A549 (cell line): ENCODE data around the gene TMPRSS4. TPM values are rescaled to one million over a fixed set of nuclear protein-coding genes. Genes with fewer than 3 reads are reported as not detected.
A peak's percentile ranks its signal among the peaks of the same experiment; 100 is the strongest.

Source experiments
- ATAC-seq, 2 experiments: fragments of 200-7000 bp in 1 of 2; fragments of >200 bp in 1 of 2; cut with Nextera tagmentation in 1 of 2; cut with Tn5 transposase in 1 of 2; 3 replicates each; pipeline versions ENCODE4 v1.8.0 to v1.9.1; 2018 to 2020; ENCODE audit warnings: mild to moderate bottlenecking in 1 of 2, moderate library complexity in 1 of 2
- CTCF ChIA-PET: fragments of 300-600 bp; sonication (Branson Sonifier 250); formaldehyde crosslinking; extraction: SDS; loops from one replicate; lab custom pipeline; 2021; ENCODE audit warnings: antibody characterized with exemption, inconsistent platforms; lab: Yijun Ruan, JAX
- POLR2A ChIA-PET: fragments of 350-600 bp; formaldehyde crosslinking; extraction: SDS; loops from one replicate; lab custom pipeline; 2021; ENCODE audit warnings: antibody characterized with exemption, inconsistent platforms; lab: Yijun Ruan, JAX
- DNase-seq, 2 experiments: peaks; one replicate each; pipeline versions ENCODE4 v3.0.0 to v3.0.0-alpha.2; 2011 to 2016; ENCODE audit warnings: low read depth in 1 of 2, low spot score in 1 of 2
- FAIRE-seq: peaks from 2 replicates; lab custom pipeline; 2011; peaks lifted over from hg19 to GRCh38; lab: Jason Lieb, UNC
- H3K27ac ChIP-seq, 2 experiments: fragments of >200 bp; sonication (Bioruptor Twin); formaldehyde crosslinking; 3 replicates each; pipeline ENCODE4 v1.5.1; 2016 to 2017
- H3K4me1 ChIP-seq: fragments of >200 bp; sonication (Bioruptor Twin); formaldehyde crosslinking; 3 replicates; pipeline ENCODE4 v1.6.1; 2016
- H3K4me2 ChIP-seq: fragments of >200 bp; sonication (Bioruptor Twin); formaldehyde crosslinking; 3 replicates; pipeline ENCODE4 v1.6.1; 2016
- H3K4me3 ChIP-seq: fragments of >200 bp; sonication (Bioruptor Twin); formaldehyde crosslinking; 3 replicates; pipeline ENCODE4 v1.5.1; 2016
- H3K9me3 ChIP-seq: fragments of >200 bp; sonication (Bioruptor Twin); formaldehyde crosslinking; 3 replicates; pipeline ENCODE4 v1.6.1; 2016
- BHLHE40 ChIP-seq: IDR thresholded peaks from 2 replicates; pipeline ENCODE4 v1.6.1; 2012; ENCODE audit warnings: low read depth, low read length, inconsistent platforms
- CBX2 ChIP-seq: fragments of 200-600 bp; sonication (generic); IDR thresholded peaks from 2 replicates; pipeline ENCODE4 v1.6.1; 2016; ENCODE audit warnings: low read depth, mild to moderate bottlenecking, borderline replicate concordance
- CEBPB ChIP-seq, 2 experiments: fragments of >200 bp in 1 of 2; sonication (Bioruptor Twin) in 1 of 2; formaldehyde crosslinking in 1 of 2; IDR thresholded peaks; 2 replicates each; pipeline ENCODE4 v1.6.1; 2012 to 2016
- EP300 ChIP-seq, 2 experiments: fragments of >200 bp; sonication (Bioruptor Twin); formaldehyde crosslinking; IDR thresholded peaks; 2 replicates in 1 of 2; 3 replicates in 1 of 2; pipeline ENCODE4 v1.6.1; 2016 to 2017
- FOSB ChIP-seq: fragments of 250-450 bp; sonication (Bioruptor Pico); IDR thresholded peaks from 2 replicates; pipeline ENCODE4 v1.5.0; 2020; ENCODE audit warnings: mild to moderate bottlenecking, moderate library complexity
- JUNB ChIP-seq: fragments of >200 bp; sonication (Bioruptor Twin); formaldehyde crosslinking; IDR thresholded peaks from 2 replicates; pipeline ENCODE4 v1.6.1; 2016
- MYC ChIP-seq: IDR thresholded peaks from 2 replicates; pipeline ENCODE4 v1.6.1; 2012; ENCODE audit warnings: mild to moderate bottlenecking, inconsistent platforms, low read length, improper control_type of control experiment, borderline replicate concordance
- NPAS2 ChIP-seq: fragments of 250-450 bp; sonication (Bioruptor Pico); IDR thresholded peaks from 2 replicates; pipeline ENCODE4 v1.8.0; 2022; ENCODE audit warnings: mild to moderate bottlenecking, moderate library complexity, borderline replicate concordance
- PHF8 ChIP-seq: fragments of 200-600 bp; sonication (generic); IDR thresholded peaks from 2 replicates; pipeline ENCODE4 v1.6.1; 2016; ENCODE audit warnings: low read depth, mild to moderate bottlenecking, antibody characterized with exemption, moderate library complexity, borderline replicate concordance
- POLR2A ChIP-seq: IDR thresholded peaks from 2 replicates; pipeline ENCODE4 v1.6.1; 2012; ENCODE audit warnings: mild to moderate bottlenecking, low read length
- RARB ChIP-seq: fragments of 250-450 bp; sonication (Bioruptor Pico); IDR thresholded peaks from 2 replicates; pipeline ENCODE4 v1.8.0; 2021; ENCODE audit warnings: mild to moderate bottlenecking, moderate library complexity
- SREBF2 ChIP-seq: fragments of 450-650 bp; IDR thresholded peaks from 2 replicates; pipeline ENCODE4 v1.6.1; 2014; ENCODE audit warnings: mild to moderate bottlenecking, moderate library complexity
- ZSCAN20 ChIP-seq: fragments of 250-450 bp; sonication (Bioruptor Pico); IDR thresholded peaks from 2 replicates; pipeline ENCODE4 v1.8.0; 2022; ENCODE audit warnings: mild to moderate bottlenecking, moderate library complexity
- WGBS: methylation state at CpG from one replicate; pipeline ENCODE4 v1.1.6; 2017; ENCODE audit errors: missing lambda C conversion rate; 5-methylcytosine and 5-hydroxymethylcytosine counted together
- polyA plus RNA-seq, 4 experiments: library from polyadenylated mRNA; depleted of rRNA in 3 of 4; stranded (reverse); fragments of >200 nt; fragmentation: RNase III in 1 of 4; extraction: RNeasy Plus Mini Kit Qiagen cat#74134 plus additional on column Dnase treatment in 1 of 4; gene quantifications; 2 replicates in 3 of 4; 3 replicates in 1 of 4; pipeline ENCODE4 v1.2.3, GENCODE V29; 2011 to 2017
- TF ChIP-seq, protein P1 (sequence below): fragments of 450-650 bp; IDR thresholded peaks from 2 replicates; pipeline ENCODE4 v1.6.1; 2014; ENCODE audit warnings: antibody characterized with exemption
- TF ChIP-seq, protein P2 (sequence below): fragments of 150-350 bp; IDR thresholded peaks from 2 replicates; pipeline ENCODE4 v1.6.1; 2014; ENCODE audit warnings: low read depth, mild to moderate bottlenecking, low read length
- TF ChIP-seq, protein P3 (sequence below): fragments of 250-450 bp; sonication (Bioruptor Pico); IDR thresholded peaks from 2 replicates; pipeline ENCODE4 v1.5.0; 2021; ENCODE audit warnings: mild to moderate bottlenecking, moderate library complexity, borderline replicate concordance

Gene TMPRSS4
- polyA plus RNA-seq, 2 of the 4 experiments (the other 2 are of a cell fraction): not detected

DNA sequence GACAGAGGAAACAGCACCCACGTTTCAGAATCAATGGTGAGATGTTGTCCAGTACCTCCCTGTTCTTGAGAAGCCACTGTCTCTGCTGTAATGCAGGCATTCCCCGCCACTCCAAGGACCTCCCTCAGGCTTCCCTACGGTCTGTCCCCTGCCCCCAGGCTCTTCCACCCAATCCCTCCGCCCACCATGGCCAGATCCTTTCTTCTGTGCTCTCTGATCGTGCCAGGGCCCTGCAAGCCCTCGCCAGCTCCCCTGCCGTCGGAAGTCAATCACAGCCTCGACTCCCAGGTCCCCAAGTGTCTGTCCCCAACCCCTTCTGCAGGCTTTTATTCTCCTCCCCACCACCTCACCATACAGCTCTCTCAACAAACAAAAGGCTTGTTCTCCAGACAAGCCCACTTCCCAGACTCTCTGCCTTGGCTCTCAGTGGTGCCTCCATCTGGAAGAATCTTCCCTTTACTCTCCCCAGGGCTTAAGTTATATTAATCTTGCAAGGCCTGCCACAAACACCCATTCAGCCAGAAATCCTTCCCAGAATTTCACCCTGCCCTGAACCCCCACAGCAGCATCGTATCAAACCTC is 62.1 kb downstream of the TMPRSS4 start:
- Histone ChIP-seq H3K4me2 (no peak overlapping the region), H3K4me1 (no peaks in the 10 kb centered on the region), H3K4me3 (no peak overlapping the region), H3K9me3 (no peaks in the 10 kb centered on the region), H3K27ac (no peak overlapping the region)
- no peak for TF ChIP-seq POLR2A
- TF ChIP-seq PHF8: no peak
- TF ChIP-seq EP300 (IDR thresholded peaks at IDR 0.05): no peak
- no peak for TF ChIP-seq ZSCAN20 (CRISPR knock-in tag)
- no peak for TF ChIP-seq CBX2
- no peak for TF ChIP-seq RARB (CRISPR knock-in tag)
- TF ChIP-seq SREBF2: no peak
- ChIA-PET POLR2A (no interaction called here), CTCF (interaction anchor here (0.6 to 14.9 kb wide), 2 partner anchors 29 to 244 kb away, joined by 3 to 165 read pairs; no protein-coding TSS in a partner anchor)
- 24% methylated on average over 10 of the region's 10 CpGs for WGBS
- no peak for DNase-seq
- ATAC-seq: no peak
- FAIRE-seq: no peak

- no peak overlapping the region for H3K4me2 ChIP-seq
- no peak for FAIRE-seq
- no peak for TF ChIP-seq FOSB (CRISPR knock-in tag)
- TF ChIP-seq JUNB: no peak
- no peak for TF ChIP-seq MYC
- TF ChIP-seq, protein P1, sequence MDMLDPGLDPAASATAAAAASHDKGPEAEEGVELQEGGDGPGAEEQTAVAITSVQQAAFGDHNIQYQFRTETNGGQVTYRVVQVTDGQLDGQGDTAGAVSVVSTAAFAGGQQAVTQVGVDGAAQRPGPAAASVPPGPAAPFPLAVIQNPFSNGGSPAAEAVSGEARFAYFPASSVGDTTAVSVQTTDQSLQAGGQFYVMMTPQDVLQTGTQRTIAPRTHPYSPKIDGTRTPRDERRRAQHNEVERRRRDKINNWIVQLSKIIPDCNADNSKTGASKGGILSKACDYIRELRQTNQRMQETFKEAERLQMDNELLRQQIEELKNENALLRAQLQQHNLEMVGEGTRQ: no peak
- no peak for TF ChIP-seq BHLHE40
- no peak for TF ChIP-seq NPAS2
- TF ChIP-seq, all 56 proteins: peak for 0
- Histone ChIP-seq H3K9me3 (no peaks in the 10 kb centered on the region), H3K4me1 (no peaks in the 10 kb centered on the region), H3K27ac (no peak overlapping the region), H3K4me3 (no peak overlapping the region)
- ChIA-PET POLR2A (no interaction called here), CTCF (interaction anchor here (0.6 to 14.9 kb wide), 5 partner anchors 16 to 244 kb away, joined by 3 to 165 read pairs (median 3); no protein-coding TSS in a partner anchor)
- 16% methylated on average over 1 of the region's 1 CpG for WGBS
- ATAC-seq: no peak
- DNase-seq: no peak
Measured at GRCh38 chr11:118139578-118139977, 62.7 kb downstream of the TMPRSS4 start.

DNA sequence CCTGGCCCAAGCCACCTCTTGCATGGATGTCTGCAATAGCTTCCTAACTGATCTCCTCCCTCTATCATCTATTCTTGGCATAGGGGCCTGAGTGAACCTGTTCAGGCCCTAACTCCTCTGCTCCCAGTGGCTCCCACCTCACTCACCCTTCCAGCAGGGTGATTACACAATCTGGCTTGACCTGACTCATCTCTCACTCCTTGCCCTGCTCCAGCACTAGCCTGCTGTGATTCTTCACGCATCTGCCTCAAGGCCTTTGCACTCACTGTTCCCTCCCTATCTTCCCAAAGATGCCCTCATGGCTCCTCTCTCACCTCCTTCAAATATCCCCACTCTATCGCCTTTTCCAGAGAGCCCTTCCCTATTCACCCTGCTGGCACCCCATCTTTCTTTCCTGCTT is 65.2 kb downstream of the TMPRSS4 start:
- H3K4me1 ChIP-seq: no peaks in the 10 kb centered on the region
- TF ChIP-seq CEBPB (IDR thresholded peaks at IDR 0.05) (peak; percentile 12 to 65; a peak in 3 of 4 replicates), POLR2A (no peak)
- ChIA-PET POLR2A (no interaction called here), CTCF (interaction anchor here (1.4 to 14.9 kb wide), 2 partner anchors 26 to 56 kb away, joined by 5 to 165 read pairs; no protein-coding TSS in a partner anchor)
- DNase-seq (peak in 1 of 2 experiments; percentile 6), ATAC-seq (peak in 1 of 2 experiments; percentile 44; a peak in 1 of 6 replicates), FAIRE-seq (no peak)
- H3K4me3 ChIP-seq: no peak overlapping the region
- no peaks in the 10 kb centered on the region for H3K9me3 ChIP-seq
- no peak overlapping the region for H3K4me2 ChIP-seq
- no peak overlapping the region for H3K27ac ChIP-seq
- WGBS: 18% methylated on average over 2 of the region's 2 CpGs

DNA sequence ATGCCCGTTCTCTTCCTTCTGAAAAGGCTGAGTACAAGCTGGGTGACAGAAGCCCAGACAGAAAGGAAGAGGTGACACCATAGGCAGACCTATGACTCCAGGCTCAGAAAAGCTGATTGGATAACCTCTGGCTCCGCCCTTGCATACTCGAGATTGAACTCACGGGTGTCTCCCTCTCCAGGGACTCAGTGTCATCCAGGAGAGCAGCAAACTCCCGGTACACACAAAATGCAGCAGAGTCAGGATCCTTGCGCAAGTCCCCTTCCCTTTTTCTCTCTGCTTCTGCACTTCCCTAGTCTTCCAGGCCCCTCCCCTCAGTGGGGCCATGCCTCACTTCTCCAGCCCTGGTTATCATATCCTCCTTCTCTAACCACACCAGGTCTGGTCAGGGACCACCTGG is 65.9 kb downstream of the TMPRSS4 start:
- 22% methylated on average over 6 of the region's 6 CpGs for WGBS
- no peak for ATAC-seq
- POLR2A ChIA-PET: no interaction called here
- Histone ChIP-seq H3K4me2 (no peak overlapping the region), H3K9me3 (no peaks in the 10 kb centered on the region), H3K27ac (no peak overlapping the region), H3K4me1 (no peaks in the 10 kb centered on the region), H3K4me3 (no peak overlapping the region)
- FAIRE-seq: no peak
- CTCF ChIA-PET: interaction anchor here (1.3 to 14.9 kb wide), 5 partner anchors 13 to 210 kb away, joined by 3 to 165 read pairs (median 5); no protein-coding TSS in a partner anchor
- no peak for DNase-seq
- TF ChIP-seq, protein P2, sequence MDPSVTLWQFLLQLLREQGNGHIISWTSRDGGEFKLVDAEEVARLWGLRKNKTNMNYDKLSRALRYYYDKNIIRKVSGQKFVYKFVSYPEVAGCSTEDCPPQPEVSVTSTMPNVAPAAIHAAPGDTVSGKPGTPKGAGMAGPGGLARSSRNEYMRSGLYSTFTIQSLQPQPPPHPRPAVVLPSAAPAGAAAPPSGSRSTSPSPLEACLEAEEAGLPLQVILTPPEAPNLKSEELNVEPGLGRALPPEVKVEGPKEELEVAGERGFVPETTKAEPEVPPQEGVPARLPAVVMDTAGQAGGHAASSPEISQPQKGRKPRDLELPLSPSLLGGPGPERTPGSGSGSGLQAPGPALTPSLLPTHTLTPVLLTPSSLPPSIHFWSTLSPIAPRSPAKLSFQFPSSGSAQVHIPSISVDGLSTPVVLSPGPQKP: no peak
- TF ChIP-seq JUNB (no peak), POLR2A (no peak), CBX2 (no peak), CEBPB (IDR thresholded peaks at IDR 0.05) (no peak)
- TF ChIP-seq, protein P1: no peak
- TF ChIP-seq, protein P3, sequence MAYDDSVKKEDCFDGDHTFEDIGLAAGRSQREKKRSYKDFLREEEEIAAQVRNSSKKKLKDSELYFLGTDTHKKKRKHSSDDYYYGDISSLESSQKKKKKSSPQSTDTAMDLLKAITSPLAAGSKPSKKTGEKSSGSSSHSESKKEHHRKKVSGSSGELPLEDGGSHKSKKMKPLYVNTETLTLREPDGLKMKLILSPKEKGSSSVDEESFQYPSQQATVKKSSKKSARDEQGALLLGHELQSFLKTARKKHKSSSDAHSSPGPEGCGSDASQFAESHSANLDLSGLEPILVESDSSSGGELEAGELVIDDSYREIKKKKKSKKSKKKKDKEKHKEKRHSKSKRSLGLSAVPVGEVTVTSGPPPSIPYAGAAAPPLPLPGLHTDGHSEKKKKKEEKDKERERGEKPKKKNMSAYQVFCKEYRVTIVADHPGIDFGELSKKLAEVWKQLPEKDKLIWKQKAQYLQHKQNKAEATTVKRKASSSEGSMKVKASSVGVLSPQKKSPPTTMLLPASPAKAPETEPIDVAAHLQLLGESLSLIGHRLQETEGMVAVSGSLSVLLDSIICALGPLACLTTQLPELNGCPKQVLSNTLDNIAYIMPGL (CRISPR knock-in tag): no peak
